ENCODE measurements around the gene CDC42BPG. TPM values are rescaled to one million over a fixed set of nuclear protein-coding genes. Genes with fewer than 3 reads are reported as not detected.

The CDC42BPG gene
- total and polyA plus RNA-seq, 9 of the 15 experiments (the other 6 are each of a cell fraction or from before 2014, with no cell fraction given), result 0.04 to 8.8 (median 2.1) TPM

DNA sequence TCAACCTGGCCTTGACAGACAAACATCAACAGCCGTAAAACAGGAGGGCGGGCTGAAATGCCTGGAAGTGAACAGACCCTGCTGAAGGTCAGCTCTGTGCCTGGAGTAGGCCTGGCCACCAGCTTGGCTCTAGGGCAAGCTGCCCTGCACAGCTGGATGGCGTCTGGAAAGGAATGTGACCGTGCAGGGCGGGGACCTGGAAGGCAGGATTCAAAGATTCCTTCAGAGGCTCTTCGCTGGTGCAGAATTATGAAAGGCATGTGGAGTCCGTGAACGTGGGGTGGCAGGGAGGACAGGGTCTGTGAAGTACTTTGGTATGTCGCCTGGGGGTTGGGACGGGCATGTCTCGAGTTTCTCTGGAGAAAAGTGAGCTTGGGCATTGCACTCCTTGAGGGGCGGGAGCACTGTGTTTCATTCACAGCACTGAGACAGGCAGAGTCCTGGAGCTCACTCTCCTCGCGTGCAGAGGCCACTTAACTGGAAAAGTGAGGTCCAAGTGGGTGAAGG lies 32.4 kb upstream of the CDC42BPG start:
- TSS peak; percentile 44 for BruUV-seq (replicated peaks)
- no peak overlapping the region; the same call in 2 of the 3 replicates for H3K27ac ChIP-seq (ENCODE audit: extremely low read depth, low read depth, low read length)
- H3K4me2 ChIP-seq (ENCODE audit: insufficient read depth, low read length), result peak overlapping the region; percentile 95
- H3K27me3 ChIP-seq (ENCODE audit: control insufficient read depth in 2 of 2, insufficient read depth in 2 of 2, low read length in 2 of 2), result no peaks in the 10 kb centered on the region; a peak in 1 of 5 replicates
- TF ChIP-seq CHD1 (IDR thresholded peaks at IDR 0.05; ENCODE audit: low read length) (peak; percentile 11), HNRNPLL (IDR thresholded peaks at IDR 0.05; ENCODE audit: low read depth, low read length, poor library complexity, severe bottlenecking) (no peak), HDAC1 (IDR thresholded peaks at IDR 0.05) (0 out of 4 replicates have a peak, but pooled peaks of 1 of the 2 experiments have one; percentile 15)
- intact Hi-C loops (cut with micrococcal nuclease) (no loop called here), in situ Hi-C loops (cut with MboI) (no loop called here)
- peaks cover 60% of the 10 kb centered on the region for H3K79me2 ChIP-seq (ENCODE audit: control insufficient read depth, insufficient read depth, low read length)
- 38% methylated on average over 14 of the region's 14 CpGs for WGBS (ENCODE audit: insufficient coverage, low coverage, missing lambda C conversion rate)
- POLR2A ChIA-PET, result interaction anchor here (0.5 to 9.0 kb wide), 11 partner anchors 12 to 600 kb away, joined by 3 to 109 read pairs (median 4); no protein-coding TSS in a partner anchor
- H3K4me1 ChIP-seq (replicated peaks in 1 of 2; ENCODE audit: control insufficient read depth in 2 of 2, insufficient read depth in 2 of 2, low read length in 2 of 2), result peaks cover 27 to 60% of the 10 kb centered on the region in 2 experiments
- H3K9me3 ChIP-seq (replicated peaks; ENCODE audit: control insufficient read depth, insufficient read depth, low read depth, low read length), result no peaks in the 10 kb centered on the region
- no peak overlapping the region for H2AFZ ChIP-seq (ENCODE audit: low read depth, low read length)
- ATAC-seq (no peak), DNase-seq (ENCODE audit: extremely low read depth in 1 of 4, low spot score in 3 of 4) (no peak), FAIRE-seq (no peak)
- H3K9me1 ChIP-seq (ENCODE audit: control insufficient read depth, insufficient read depth, low read length), result no peaks in the 10 kb centered on the region
- H3K9ac ChIP-seq (ENCODE audit: insufficient read depth in 1 of 2, low read depth in 2 of 2, low read length in 2 of 2), result peak overlapping the region; percentile 70 to 99; a peak in 3 of 4 replicates
- CTCF ChIA-PET (ENCODE audit: low intra/inter-chr PET ratio), result no interaction called here
- peaks cover 33% of the 10 kb centered on the region; the same call in 2 of the 3 replicates for H3K36me3 ChIP-seq (ENCODE audit: control insufficient read depth, insufficient read depth, low read length)
- H3K4me3 ChIP-seq, result peak overlapping the region; percentile 71
- peaks cover 14% of the 10 kb centered on the region; the same call in 1 of the 2 replicates for H4K20me1 ChIP-seq (replicated peaks; ENCODE audit: control insufficient read depth, insufficient read depth, low read length)

DNA sequence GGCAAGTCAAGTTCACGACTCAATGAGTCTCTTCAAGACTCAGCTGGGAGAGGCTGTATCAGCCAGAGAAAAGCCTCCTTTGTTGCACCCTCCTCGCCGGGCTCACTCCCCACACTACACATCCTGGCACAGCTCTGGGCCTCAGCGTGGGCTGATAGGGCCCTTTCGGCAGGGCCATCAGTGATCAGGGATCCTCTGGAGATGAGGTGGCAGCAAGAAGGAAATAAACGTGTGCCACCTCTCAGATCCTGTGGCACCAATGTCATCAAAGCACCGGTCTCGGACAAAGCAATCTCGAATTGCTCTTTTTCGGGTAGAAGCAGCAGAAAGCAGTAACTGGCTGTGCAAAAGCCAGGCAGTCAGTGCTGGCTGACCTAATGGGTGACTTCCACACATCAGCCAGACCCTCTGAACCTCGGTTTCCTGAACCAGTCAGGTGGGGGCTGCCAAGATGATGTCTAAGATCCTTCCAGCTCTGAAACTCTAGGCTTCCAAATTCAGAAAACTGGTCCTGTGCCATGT lies 31.8 kb upstream of the CDC42BPG start:
- peaks cover 39% of the 10 kb centered on the region; the same call in 2 of the 3 replicates for H3K36me3 ChIP-seq (ENCODE audit: control insufficient read depth, insufficient read depth, low read length)
- H3K27ac ChIP-seq (ENCODE audit: extremely low read depth, low read depth, low read length), result no peak overlapping the region; the same call in 2 of the 3 replicates
- H2AFZ ChIP-seq (ENCODE audit: low read depth, low read length), result no peak overlapping the region
- peaks cover 65% of the 10 kb centered on the region for H3K79me2 ChIP-seq (ENCODE audit: control insufficient read depth, insufficient read depth, low read length)
- peak overlapping the region; percentile 71; the same call in 1 of the 2 replicates for H3K4me3 ChIP-seq
- peak overlapping the region; percentile 95 for H3K4me2 ChIP-seq (ENCODE audit: insufficient read depth, low read length)
- peaks cover 33 to 66% of the 10 kb centered on the region in 2 experiments for H3K4me1 ChIP-seq (replicated peaks in 1 of 2; ENCODE audit: control insufficient read depth in 2 of 2, insufficient read depth in 2 of 2, low read length in 2 of 2)
- H3K9ac ChIP-seq (ENCODE audit: insufficient read depth in 1 of 2, low read depth in 2 of 2, low read length in 2 of 2), result peak overlapping the region; percentile 70 to 99; a peak in 3 of 4 replicates
- DNase-seq (ENCODE audit: extremely low read depth in 1 of 4, low spot score in 3 of 4), result no peak
- H3K9me3 ChIP-seq (replicated peaks; ENCODE audit: control insufficient read depth, insufficient read depth, low read depth, low read length), result no peaks in the 10 kb centered on the region
- 60% methylated on average over 10 of the region's 11 CpGs for WGBS (ENCODE audit: insufficient coverage, low coverage, missing lambda C conversion rate)
- ATAC-seq, result no peak
- no TSS peak for BruUV-seq (replicated peaks)
- intact Hi-C loops (cut with micrococcal nuclease), result no loop called here
- peaks cover 14% of the 10 kb centered on the region; the same call in 1 of the 2 replicates for H4K20me1 ChIP-seq (replicated peaks; ENCODE audit: control insufficient read depth, insufficient read depth, low read length)
- no peak for FAIRE-seq
- in situ Hi-C loops (cut with MboI), result no loop called here
- POLR2A ChIA-PET, result interaction anchor here (0.6 to 9.0 kb wide), 8 partner anchors 9 to 1192 kb away, joined by 3 to 109 read pairs (median 9); no protein-coding TSS in a partner anchor
- no peaks in the 10 kb centered on the region for H3K9me1 ChIP-seq (ENCODE audit: control insufficient read depth, insufficient read depth, low read length)
- H3K27me3 ChIP-seq (ENCODE audit: control insufficient read depth in 2 of 2, insufficient read depth in 2 of 2, low read length in 2 of 2), result no peaks in the 10 kb centered on the region; a peak in 1 of 5 replicates
- CTCF ChIA-PET (ENCODE audit: low intra/inter-chr PET ratio), result no interaction called here
- TF ChIP-seq NFE2L1 (tag; IDR thresholded peaks at IDR 0.05; ENCODE audit: borderline replicate concordance, low read depth), result no peak
- TF ChIP-seq, protein P1, sequence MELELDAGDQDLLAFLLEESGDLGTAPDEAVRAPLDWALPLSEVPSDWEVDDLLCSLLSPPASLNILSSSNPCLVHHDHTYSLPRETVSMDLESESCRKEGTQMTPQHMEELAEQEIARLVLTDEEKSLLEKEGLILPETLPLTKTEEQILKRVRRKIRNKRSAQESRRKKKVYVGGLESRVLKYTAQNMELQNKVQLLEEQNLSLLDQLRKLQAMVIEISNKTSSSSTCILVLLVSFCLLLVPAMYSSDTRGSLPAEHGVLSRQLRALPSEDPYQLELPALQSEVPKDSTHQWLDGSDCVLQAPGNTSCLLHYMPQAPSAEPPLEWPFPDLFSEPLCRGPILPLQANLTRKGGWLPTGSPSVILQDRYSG (tag; conservative IDR thresholded peaks at IDR 0.05; ENCODE audit: low read depth), result no peak
- TF ChIP-seq, protein P2, sequence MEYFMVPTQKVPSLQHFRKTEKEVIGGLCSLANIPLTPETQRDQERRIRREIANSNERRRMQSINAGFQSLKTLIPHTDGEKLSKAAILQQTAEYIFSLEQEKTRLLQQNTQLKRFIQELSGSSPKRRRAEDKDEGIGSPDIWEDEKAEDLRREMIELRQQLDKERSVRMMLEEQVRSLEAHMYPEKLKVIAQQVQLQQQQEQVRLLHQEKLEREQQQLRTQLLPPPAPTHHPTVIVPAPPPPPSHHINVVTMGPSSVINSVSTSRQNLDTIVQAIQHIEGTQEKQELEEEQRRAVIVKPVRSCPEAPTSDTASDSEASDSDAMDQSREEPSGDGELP (CRISPR knock-in tag; IDR thresholded peaks at IDR 0.05; ENCODE audit: borderline replicate concordance), result no peak
- TF ChIP-seq ZNF764 (CRISPR knock-in tag; IDR thresholded peaks at IDR 0.05; ENCODE audit: low read depth), result no peak
- TF ChIP-seq BCOR (IDR thresholded peaks at IDR 0.05), result no peak
- TF ChIP-seq BHLHE40 (IDR thresholded peaks at IDR 0.05; ENCODE audit: low read length), result no peak
- no peak for TF ChIP-seq GTF2F1 (IDR thresholded peaks at IDR 0.05; ENCODE audit: low read depth, low read length)
- no peak for TF ChIP-seq ZBED1 (IDR thresholded peaks at IDR 0.05)
- TF ChIP-seq SIRT6 (IDR thresholded peaks at IDR 0.05; ENCODE audit: low read depth, low read length), result no peak
- TF ChIP-seq MYNN (IDR thresholded peaks at IDR 0.05), result no peak
- TF ChIP-seq MYNN (CRISPR knock-in tag; IDR thresholded peaks at IDR 0.05), result no peak
- no peak for TF ChIP-seq TCFL5 (CRISPR knock-in tag; conservative IDR thresholded peaks at IDR 0.05)

Data from K562 (cell line).